OCI-LY3 (cell line): ENCODE data around the gene ZNF573.

ENCODE experiments used
- H2AFZ ChIP-seq: fragments of 200-600, 300-600 bp; shearing (Covaris generic); 2 replicates; pipeline ENCODE4 v1.6.0; 2014; ENCODE audit warnings: antibody characterized with exemption, low read depth, low read length
- H3K27ac ChIP-seq: fragments of 200-600, 300-600 bp; sonication (generic); 2 replicates; pipeline ENCODE4 v1.5.1; 2014; ENCODE audit warnings: mild to moderate bottlenecking, low read length, moderate library complexity, mixed read lengths
- H3K27me3 ChIP-seq: fragments of 200-600, 300-600 bp; sonication (generic); 2 replicates; pipeline ENCODE4 v1.6.1; 2014; ENCODE audit warnings: low read depth, low read length, mixed read lengths
- H3K36me3 ChIP-seq: fragments of 200-600, 300-600 bp; sonication (generic); replicated peaks from 2 replicates; pipeline ENCODE3; 2014; ENCODE audit warnings: low read depth, low read length, mixed read lengths
- H3K4me1 ChIP-seq: fragments of 300-600, 200-600 bp; sonication (generic); 2 replicates; pipeline ENCODE4 v1.6.1; 2014; ENCODE audit warnings: low read length, mixed read lengths
- H3K4me2 ChIP-seq: fragments of 200-600, 300-600 bp; sonication (generic); 2 replicates; pipeline ENCODE4 v1.6.1; 2014; ENCODE audit warnings: low read length, mixed read lengths
- H3K4me3 ChIP-seq: fragments of 300-600, 200-600 bp; sonication (generic); 2 replicates; pipeline ENCODE4 v1.5.1; 2014; ENCODE audit warnings: antibody characterized with exemption, mild to moderate bottlenecking, low read length, moderate library complexity
- H3K79me2 ChIP-seq: fragments of 300-600, 200-600 bp; shearing (Covaris generic); 2 replicates; pipeline ENCODE4 v1.6.1; 2014; ENCODE audit warnings: mild to moderate bottlenecking, low read length, mixed read lengths
- H3K9ac ChIP-seq: fragments of 300-600, 200-600 bp; shearing (Covaris generic); 2 replicates; pipeline ENCODE4 v1.6.0; 2014; ENCODE audit warnings: mild to moderate bottlenecking, low read length, moderate library complexity
- H3K9me3 ChIP-seq: fragments of 200-600, 300-600 bp; shearing (Covaris generic); 2 replicates; pipeline ENCODE4 v1.6.1; 2014; ENCODE audit warnings: low read length, mixed read lengths; ENCODE audit not compliant: insufficient read depth
- H4K20me1 ChIP-seq: fragments of 200-600, 300-600 bp; sonication (generic); 2 replicates; pipeline ENCODE4 v1.6.1; 2016; ENCODE audit warnings: low read length, mixed read lengths; ENCODE audit not compliant: insufficient read depth
- CTCF ChIP-seq: fragments of 200-600, 300-600 bp; sonication (generic); IDR thresholded peaks from 2 replicates; pipeline ENCODE4 v1.5.1; 2014; ENCODE audit warnings: antibody characterized with exemption, low read length, low read depth
- EZH2phosphoT487 ChIP-seq: fragments of 200-600 bp; shearing (Covaris generic); IDR thresholded peaks from 2 replicates; pipeline ENCODE4 v1.6.1; 2018; ENCODE audit warnings: antibody characterized with exemption, mixed run types, low read depth

Gene ZNF573

GRCh38 chr19:37719927-37720265 is 59.5 kb downstream of the ZNF573 start:
- Histone ChIP-seq H3K4me2 (peak overlapping the region; percentile 89), H3K4me1 (peaks cover 7% of the 10 kb centered on the region), H3K4me3 (peak overlapping the region; percentile 89), H4K20me1 (no peaks in the 10 kb centered on the region), H3K79me2 (peaks cover 19% of the 10 kb centered on the region), H3K27me3 (no peaks in the 10 kb centered on the region), H3K9ac (peak overlapping the region; percentile 85; the same call in 1 of the 2 replicates), H3K9me3 (0 out of 2 replicates have a peak, but pooled peaks cover 3% of the 10 kb centered on the region), H2AFZ (peak overlapping the region; percentile 99), H3K27ac (no peak overlapping the region), H3K36me3 (peaks cover 26% of the 10 kb centered on the region)
- TF ChIP-seq EZH2phosphoT487, result no peak
- TF ChIP-seq CTCF, result no peak

- H2AFZ ChIP-seq, result peak within 1 kb of the TSS; percentile 99
- TF ChIP-seq CTCF (peak; percentile 61), EZH2phosphoT487 (no peak)
Observed at GRCh38 chr19:37719111-37719926, 60.1 kb downstream of the ZNF573 start, which contains the start of gene ZNF607. TSS of gene ZNF607 (minus strand) at chr19:37719761. CDS start at chr19:37711618, 8,143 bp downstream.

GRCh38 chr19:37718304-37718703 is 61.1 kb downstream of the ZNF573 start:
- Histone ChIP-seq H3K4me2 (peak overlapping the region; percentile 89), H3K27ac (no peak overlapping the region), H3K4me1 (peaks cover 7% of the 10 kb centered on the region), H3K9me3 (0 out of 2 replicates have a peak, but pooled peaks cover 3% of the 10 kb centered on the region), H3K4me3 (peak overlapping the region; percentile 89), H2AFZ (no peak overlapping the region), H3K36me3 (peaks cover 36% of the 10 kb centered on the region), H4K20me1 (no peaks in the 10 kb centered on the region), H3K27me3 (no peaks in the 10 kb centered on the region), H3K9ac (no peak overlapping the region; the same call in 1 of the 2 replicates), H3K79me2 (peaks cover 19% of the 10 kb centered on the region)
- TF ChIP-seq CTCF (no peak), EZH2phosphoT487 (no peak)

More at GRCh38 chr19:37719111-37719926, 60.1 kb downstream of the ZNF573 start, which contains the start of gene ZNF607:
- Histone ChIP-seq H3K4me2 (peak within 1 kb of the TSS; percentile 89), H4K20me1 (no peaks in the 10 kb centered on the region), H3K27me3 (no peaks in the 10 kb centered on the region), H3K9me3 (0 out of 2 replicates have a peak, but pooled peaks cover 3% of the 10 kb centered on the region), H3K9ac (peak within 1 kb of the TSS; percentile 85), H3K27ac (peak within 1 kb of the TSS; percentile 41), H3K79me2 (peaks cover 19% of the 10 kb centered on the region), H3K36me3 (peaks cover 30% of the 10 kb centered on the region), H3K4me1 (peaks cover 7% of the 10 kb centered on the region), H3K4me3 (peak within 1 kb of the TSS; percentile 89)

- H2AFZ ChIP-seq, result no peak overlapping the region
- TF ChIP-seq CTCF, result no peak
- TF ChIP-seq EZH2phosphoT487, result no peak
- H3K79me2 ChIP-seq, result peaks cover 24% of the 10 kb centered on the region
- H3K27ac ChIP-seq, result no peak overlapping the region
- H3K4me3 ChIP-seq, result no peak overlapping the region
- peaks cover 56% of the 10 kb centered on the region for H3K36me3 ChIP-seq
- H3K4me1 ChIP-seq, result peaks cover 7% of the 10 kb centered on the region
- no peaks in the 10 kb centered on the region for H3K27me3 ChIP-seq
- H3K9ac ChIP-seq, result no peak overlapping the region
- no peaks in the 10 kb centered on the region for H4K20me1 ChIP-seq
- 0 out of 2 replicates have a peak, but pooled peaks cover 3% of the 10 kb centered on the region for H3K9me3 ChIP-seq
- H3K4me2 ChIP-seq, result no peak overlapping the region
Observed at GRCh38 chr19:37716140-37716539, 63.2 kb downstream of the ZNF573 start.
